EH (cell line): ENCODE results near the gene CCDC70.
A peak's percentile ranks its signal among the peaks of the same experiment; 100 is the strongest.
"Not testable (repeated sequence)": the region's sequence is repeated elsewhere in the genome, so short reads cannot be mapped to it uniquely, and the experiment has no call there.

ENCODE experiments used
- DNase-seq: peaks from one replicate; pipeline ENCODE4 v3.0.0-alpha.2; 2015; ENCODE audit warnings: low read depth

Gene CCDC70

GRCh38 chr13:51909265-51909664 lies 47.5 kb downstream of the CCDC70 start:
- not testable (repeated sequence) for DNase-seq

- no peak for DNase-seq
These were observed 48.7 kb downstream of the CCDC70 start for GRCh38 chr13:51910508-51910907.

- DNase-seq, result no peak
These were observed 50.3 kb downstream of the CCDC70 start for GRCh38 chr13:51912091-51912490.

- DNase-seq, result no peak
These were observed 50.9 kb downstream of the CCDC70 start for GRCh38 chr13:51912511-51913225.

- DNase-seq, result peak; percentile 23
These were observed 51.8 kb downstream of the CCDC70 start for GRCh38 chr13:51913421-51914136.

- DNase-seq, result no peak
These were observed 52.3 kb downstream of the CCDC70 start for GRCh38 chr13:51914137-51914493.
